Adrenal gland (tissue), 5 donors: ENCODE data around the gene TRIM10.

ENCODE experiments used
- CTCF ChIP-seq, 6 experiments: fragments of 450-650 bp in 4 of 6; fragments of 200-600 bp in 2 of 6; sonication (generic) in 1 of 6; IDR thresholded peaks; 1 replicate in 5 of 6; 2 replicates in 1 of 6; pipeline versions ENCODE4 v1.5.1 to v1.8.0; 2016 to 2021; ENCODE audit warnings: antibody characterized with exemption in 6 of 6, mild to moderate bottlenecking in 2 of 6, moderate library complexity in 1 of 6
- POLR2A ChIP-seq, 2 donors: fragments of 450-650 bp; IDR thresholded peaks; one replicate each; pipeline ENCODE4 v1.6.1; 2017; ENCODE audit warnings: antibody characterized with exemption in 2 of 2, mild to moderate bottlenecking in 2 of 2, moderate library complexity in 1 of 2
- donor health status: DM: no; HTN: no; CAD: no.

DNA sequence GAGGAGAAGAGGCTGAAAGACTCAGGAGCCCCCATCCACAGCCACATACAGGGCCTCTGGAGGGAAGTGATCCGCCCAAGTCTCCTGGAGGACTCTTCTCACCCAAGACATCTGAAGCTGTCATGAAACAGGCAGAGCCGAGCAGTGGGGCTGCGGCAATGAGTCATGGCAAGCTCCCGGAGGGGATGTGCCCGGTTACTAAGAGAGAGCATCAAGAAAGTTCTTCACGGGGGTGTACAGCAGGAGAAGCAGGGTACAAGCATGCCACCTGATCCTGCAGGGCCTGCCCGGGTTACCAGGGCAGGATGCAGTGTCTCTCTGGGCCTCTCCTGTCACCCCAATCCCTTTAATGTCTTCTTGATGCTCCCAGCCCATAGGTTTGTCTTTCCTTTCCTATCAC is 31.1 kb upstream of the TRIM10 start:
- TF ChIP-seq CTCF (IDR thresholded peaks at IDR 0.05) (no peak), POLR2A (IDR thresholded peaks at IDR 0.05) (no peak)
